WTC11 (cell line): ENCODE measurements around the gene PMP22. TPM values are rescaled to one million over a fixed set of nuclear protein-coding genes. Genes with fewer than 3 reads are reported as not detected.

Experiments
- ATAC-seq: fragments of 200-7000 bp; cut with Tn5 transposase; 2 replicates; pipeline ENCODE4 v1.10.0; 2021; ENCODE audit warnings: mild to moderate bottlenecking, moderate library complexity
- CTCF ChIA-PET: fragments of 300-600 bp; sonication (Branson Sonifier 250); formaldehyde crosslinking; loops from one replicate; lab custom pipeline; 2021; ENCODE audit warnings: antibody characterized with exemption; lab: Charles Lee
- POLR2A ChIA-PET: fragments of 350-600 bp; sonication (Branson Sonifier 250); formaldehyde crosslinking; loops from one replicate; lab custom pipeline; 2021; ENCODE audit warnings: antibody characterized with exemption; lab: Charles Lee
- DNase-seq: peaks from one replicate; pipeline ENCODE4 v3.0.0; 2021; ENCODE audit warnings: low spot score
- H3K27ac Mint-ChIP-seq: 2 replicates; pipeline ENCODE4 v1.8.0; 2021; ENCODE audit warnings: mixed read lengths
- H3K27me3 Mint-ChIP-seq: 2 replicates; pipeline ENCODE4 v1.8.0; 2021; ENCODE audit warnings: low read depth, mild to moderate bottlenecking, moderate library complexity, mixed read lengths
- H3K36me3 Mint-ChIP-seq: 2 replicates; pipeline ENCODE4 v1.8.0; 2021; ENCODE audit warnings: mixed read lengths
- H3K4me1 Mint-ChIP-seq: 2 replicates; pipeline ENCODE4 v1.8.0; 2022; ENCODE audit warnings: mixed read lengths
- H3K4me3 Mint-ChIP-seq: 2 replicates; pipeline ENCODE4 v1.8.0; 2021; ENCODE audit warnings: mild to moderate bottlenecking, moderate library complexity, mixed read lengths
- H3K9me3 Mint-ChIP-seq: 2 replicates; pipeline ENCODE4 v1.8.0; 2021; ENCODE audit warnings: mixed read lengths
- EMX1 ChIP-seq: fragments of 250-450 bp; sonication (Bioruptor Pico); IDR thresholded peaks from 2 replicates; pipeline ENCODE4 v1.8.0; 2021; ENCODE audit warnings: mild to moderate bottlenecking
- GABPB1 ChIP-seq: sonication (generic); formaldehyde crosslinking; IDR thresholded peaks from 2 replicates; pipeline ENCODE4 v1.8.1; 2023; ENCODE audit warnings: mild to moderate bottlenecking, missing genetic modification reagents
- MXD4 ChIP-seq: fragments of 250-450 bp; sonication (Bioruptor Pico); IDR thresholded peaks from 2 replicates; pipeline ENCODE4 v1.8.0; 2021; ENCODE audit warnings: mild to moderate bottlenecking, moderate library complexity, borderline replicate concordance
- NFATC4 ChIP-seq: fragments of 250-450 bp; sonication (Bioruptor Pico); IDR thresholded peaks from 2 replicates; pipeline ENCODE4 v1.9.0; 2021; ENCODE audit warnings: mild to moderate bottlenecking
- SMAD4 ChIP-seq: sonication (generic); formaldehyde crosslinking; IDR thresholded peaks from 2 replicates; pipeline ENCODE4 v1.8.0; 2022; ENCODE audit warnings: mild to moderate bottlenecking, missing genetic modification reagents
- SOX15 ChIP-seq: fragments of 250-450 bp; sonication (Bioruptor Pico); IDR thresholded peaks from 2 replicates; pipeline ENCODE4 v1.9.0; 2021; ENCODE audit warnings: mild to moderate bottlenecking
- TEAD1 ChIP-seq: sonication (generic); formaldehyde crosslinking; IDR thresholded peaks from 2 replicates; pipeline ENCODE4 v1.8.0; 2022; ENCODE audit warnings: mild to moderate bottlenecking, missing genetic modification reagents
- ZNF263 ChIP-seq: sonication (generic); formaldehyde crosslinking; IDR thresholded peaks from 2 replicates; pipeline ENCODE4 v1.8.1; 2022; ENCODE audit warnings: low read depth, mild to moderate bottlenecking, moderate library complexity, missing genetic modification reagents
- ZNF317 ChIP-seq: sonication (generic); formaldehyde crosslinking; IDR thresholded peaks from 2 replicates; pipeline ENCODE4 v1.8.1; 2023; ENCODE audit warnings: low read depth, mild to moderate bottlenecking, moderate library complexity, missing genetic modification reagents, borderline replicate concordance
- ZNF671 ChIP-seq: fragments of 250-450 bp; sonication (Bioruptor Pico); IDR thresholded peaks from 2 replicates; pipeline ENCODE4 v1.8.0; 2021; ENCODE audit warnings: mild to moderate bottlenecking
- total RNA-seq: library from RNA; stranded (reverse); gene quantifications from 3 replicates; pipeline ENCODE4 v1.2.3, GENCODE V29; 2021
- TF ChIP-seq, protein P1 (sequence below): sonication (generic); formaldehyde crosslinking; IDR thresholded peaks from 2 replicates; pipeline ENCODE4 v1.8.0; 2022; ENCODE audit warnings: mild to moderate bottlenecking, missing genetic modification reagents
- TF ChIP-seq, protein P2 (sequence below): fragments of 250-450 bp; sonication (Bioruptor Pico); IDR thresholded peaks from 2 replicates; pipeline ENCODE4 v1.8.0; 2021; ENCODE audit warnings: mild to moderate bottlenecking
- TF ChIP-seq, protein P3 (sequence below): sonication (generic); formaldehyde crosslinking; IDR thresholded peaks from 2 replicates; pipeline ENCODE4 v1.8.1; 2023; ENCODE audit warnings: mild to moderate bottlenecking, missing genetic modification reagents
- TF ChIP-seq, protein P4 (sequence below): sonication (generic); formaldehyde crosslinking; IDR thresholded peaks from 2 replicates; pipeline ENCODE4 v1.8.0; 2023; ENCODE audit warnings: missing genetic modification reagents
- TF ChIP-seq, protein P5 (sequence below): sonication (generic); formaldehyde crosslinking; IDR thresholded peaks from 2 replicates; pipeline ENCODE4 v1.8.0; 2022; ENCODE audit warnings: missing genetic modification reagents
- TF ChIP-seq, protein P6 (sequence below): fragments of 250-450 bp; sonication (Bioruptor Pico); conservative IDR thresholded peaks from 2 replicates; pipeline ENCODE4 v1.9.0; 2021; ENCODE audit warnings: mild to moderate bottlenecking
- TF ChIP-seq, protein P7 (sequence below): fragments of 250-450 bp; sonication (Bioruptor Pico); IDR thresholded peaks from 2 replicates; pipeline ENCODE4 v1.9.0; 2021; ENCODE audit warnings: moderate library complexity, mild to moderate bottlenecking, inconsistent platforms, borderline replicate concordance
- TF ChIP-seq, protein P8 (sequence below): sonication (generic); formaldehyde crosslinking; IDR thresholded peaks from 2 replicates; pipeline ENCODE4 v1.8.0; 2022; ENCODE audit warnings: mild to moderate bottlenecking, missing genetic modification reagents

Gene PMP22
- total RNA-seq, 1 experiment from 2014 or later: 3.0 TPM

DNA sequence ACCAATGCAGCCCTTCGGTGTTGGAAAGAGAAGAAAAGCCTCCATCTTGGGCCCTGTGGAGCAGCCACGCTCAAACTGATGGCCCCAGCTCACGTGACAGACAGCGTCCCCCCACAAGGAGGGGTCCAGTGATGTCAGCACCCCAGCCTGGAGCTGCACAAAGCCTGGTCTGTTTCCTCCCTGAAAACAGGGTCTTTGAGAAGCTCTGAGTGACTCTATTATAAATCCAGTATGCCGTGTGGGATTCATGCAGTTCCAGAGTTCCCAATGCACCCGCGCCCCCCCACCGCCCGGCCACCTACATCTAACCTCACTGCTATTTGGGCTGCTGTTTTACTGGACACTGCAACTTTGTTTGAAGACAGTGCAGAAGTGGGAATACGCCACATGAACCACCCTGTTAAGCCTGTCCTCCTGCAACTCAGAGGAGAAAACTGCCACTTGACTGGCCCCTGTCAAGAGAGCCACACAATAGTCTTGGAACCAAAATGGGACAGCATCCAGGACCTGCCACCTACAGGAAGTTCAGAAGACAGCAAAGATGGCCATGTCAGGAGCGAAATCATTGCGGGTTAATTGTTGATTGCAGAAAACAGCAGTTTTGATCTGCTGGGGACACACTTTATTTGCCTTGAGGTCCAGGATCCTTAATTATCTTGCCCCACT lies 33.1 kb downstream of the PMP22 start:
- POLR2A ChIA-PET: no interaction called here
- Mint-ChIP-seq H3K27me3 (no peaks in the 10 kb centered on the region), H3K27ac (no peak overlapping the region), H3K4me1 (peaks cover 5% of the 10 kb centered on the region), H3K9me3 (no peaks in the 10 kb centered on the region), H3K36me3 (no peaks in the 10 kb centered on the region), H3K4me3 (no peak overlapping the region)
- CTCF ChIA-PET: interaction anchor here (0.7 to 2.5 kb wide), 6 partner anchors 16 to 271 kb away, joined by 3 to 17 read pairs (median 7); no protein-coding TSS in a partner anchor
- TF ChIP-seq SMAD4 (no peak), MXD4 (CRISPR knock-in tag) (no peak)
- TF ChIP-seq, protein P1, sequence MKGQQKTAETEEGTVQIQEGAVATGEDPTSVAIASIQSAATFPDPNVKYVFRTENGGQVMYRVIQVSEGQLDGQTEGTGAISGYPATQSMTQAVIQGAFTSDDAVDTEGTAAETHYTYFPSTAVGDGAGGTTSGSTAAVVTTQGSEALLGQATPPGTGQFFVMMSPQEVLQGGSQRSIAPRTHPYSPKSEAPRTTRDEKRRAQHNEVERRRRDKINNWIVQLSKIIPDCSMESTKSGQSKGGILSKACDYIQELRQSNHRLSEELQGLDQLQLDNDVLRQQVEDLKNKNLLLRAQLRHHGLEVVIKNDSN (CRISPR knock-in tag): no peak
- TF ChIP-seq, protein P2, sequence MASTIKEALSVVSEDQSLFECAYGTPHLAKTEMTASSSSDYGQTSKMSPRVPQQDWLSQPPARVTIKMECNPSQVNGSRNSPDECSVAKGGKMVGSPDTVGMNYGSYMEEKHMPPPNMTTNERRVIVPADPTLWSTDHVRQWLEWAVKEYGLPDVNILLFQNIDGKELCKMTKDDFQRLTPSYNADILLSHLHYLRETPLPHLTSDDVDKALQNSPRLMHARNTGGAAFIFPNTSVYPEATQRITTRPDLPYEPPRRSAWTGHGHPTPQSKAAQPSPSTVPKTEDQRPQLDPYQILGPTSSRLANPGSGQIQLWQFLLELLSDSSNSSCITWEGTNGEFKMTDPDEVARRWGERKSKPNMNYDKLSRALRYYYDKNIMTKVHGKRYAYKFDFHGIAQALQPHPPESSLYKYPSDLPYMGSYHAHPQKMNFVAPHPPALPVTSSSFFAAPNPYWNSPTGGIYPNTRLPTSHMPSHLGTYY (CRISPR knock-in tag): no peak
- TF ChIP-seq, protein P3, sequence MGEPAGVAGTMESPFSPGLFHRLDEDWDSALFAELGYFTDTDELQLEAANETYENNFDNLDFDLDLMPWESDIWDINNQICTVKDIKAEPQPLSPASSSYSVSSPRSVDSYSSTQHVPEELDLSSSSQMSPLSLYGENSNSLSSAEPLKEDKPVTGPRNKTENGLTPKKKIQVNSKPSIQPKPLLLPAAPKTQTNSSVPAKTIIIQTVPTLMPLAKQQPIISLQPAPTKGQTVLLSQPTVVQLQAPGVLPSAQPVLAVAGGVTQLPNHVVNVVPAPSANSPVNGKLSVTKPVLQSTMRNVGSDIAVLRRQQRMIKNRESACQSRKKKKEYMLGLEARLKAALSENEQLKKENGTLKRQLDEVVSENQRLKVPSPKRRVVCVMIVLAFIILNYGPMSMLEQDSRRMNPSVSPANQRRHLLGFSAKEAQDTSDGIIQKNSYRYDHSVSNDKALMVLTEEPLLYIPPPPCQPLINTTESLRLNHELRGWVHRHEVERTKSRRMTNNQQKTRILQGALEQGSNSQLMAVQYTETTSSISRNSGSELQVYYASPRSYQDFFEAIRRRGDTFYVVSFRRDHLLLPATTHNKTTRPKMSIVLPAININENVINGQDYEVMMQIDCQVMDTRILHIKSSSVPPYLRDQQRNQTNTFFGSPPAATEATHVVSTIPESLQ (CRISPR knock-in tag): no peak
- no peak for DNase-seq
- ATAC-seq: no peak; the same call in 1 of the 2 replicates

DNA sequence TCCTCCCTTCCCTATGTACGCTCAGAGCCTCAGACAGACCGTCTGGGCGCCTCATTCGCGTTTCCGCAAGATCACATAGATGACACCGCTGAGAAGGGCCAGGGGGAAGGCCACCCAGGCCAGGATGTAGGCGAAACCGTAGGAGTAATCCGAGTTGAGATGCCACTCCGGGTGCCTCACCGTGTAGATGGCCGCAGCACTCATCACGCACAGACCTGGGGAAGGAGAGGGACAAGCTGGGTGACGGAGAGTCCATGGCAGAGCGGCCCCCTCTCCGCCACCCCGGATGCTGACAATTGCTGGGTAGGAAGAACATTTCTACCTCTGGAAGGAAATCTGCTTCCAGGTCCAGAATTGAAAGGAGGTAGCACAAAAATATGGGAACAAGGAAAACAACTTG lies 34.3 kb downstream of the PMP22 start:
- DNase-seq (no peak), ATAC-seq (no peak)
- POLR2A ChIA-PET: no interaction called here
- TF ChIP-seq TEAD1 (CRISPR knock-in tag): no peak
- TF ChIP-seq, protein P4, sequence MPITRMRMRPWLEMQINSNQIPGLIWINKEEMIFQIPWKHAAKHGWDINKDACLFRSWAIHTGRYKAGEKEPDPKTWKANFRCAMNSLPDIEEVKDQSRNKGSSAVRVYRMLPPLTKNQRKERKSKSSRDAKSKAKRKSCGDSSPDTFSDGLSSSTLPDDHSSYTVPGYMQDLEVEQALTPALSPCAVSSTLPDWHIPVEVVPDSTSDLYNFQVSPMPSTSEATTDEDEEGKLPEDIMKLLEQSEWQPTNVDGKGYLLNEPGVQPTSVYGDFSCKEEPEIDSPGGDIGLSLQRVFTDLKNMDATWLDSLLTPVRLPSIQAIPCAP (CRISPR knock-in tag): no peak
- TF ChIP-seq, protein P5, sequence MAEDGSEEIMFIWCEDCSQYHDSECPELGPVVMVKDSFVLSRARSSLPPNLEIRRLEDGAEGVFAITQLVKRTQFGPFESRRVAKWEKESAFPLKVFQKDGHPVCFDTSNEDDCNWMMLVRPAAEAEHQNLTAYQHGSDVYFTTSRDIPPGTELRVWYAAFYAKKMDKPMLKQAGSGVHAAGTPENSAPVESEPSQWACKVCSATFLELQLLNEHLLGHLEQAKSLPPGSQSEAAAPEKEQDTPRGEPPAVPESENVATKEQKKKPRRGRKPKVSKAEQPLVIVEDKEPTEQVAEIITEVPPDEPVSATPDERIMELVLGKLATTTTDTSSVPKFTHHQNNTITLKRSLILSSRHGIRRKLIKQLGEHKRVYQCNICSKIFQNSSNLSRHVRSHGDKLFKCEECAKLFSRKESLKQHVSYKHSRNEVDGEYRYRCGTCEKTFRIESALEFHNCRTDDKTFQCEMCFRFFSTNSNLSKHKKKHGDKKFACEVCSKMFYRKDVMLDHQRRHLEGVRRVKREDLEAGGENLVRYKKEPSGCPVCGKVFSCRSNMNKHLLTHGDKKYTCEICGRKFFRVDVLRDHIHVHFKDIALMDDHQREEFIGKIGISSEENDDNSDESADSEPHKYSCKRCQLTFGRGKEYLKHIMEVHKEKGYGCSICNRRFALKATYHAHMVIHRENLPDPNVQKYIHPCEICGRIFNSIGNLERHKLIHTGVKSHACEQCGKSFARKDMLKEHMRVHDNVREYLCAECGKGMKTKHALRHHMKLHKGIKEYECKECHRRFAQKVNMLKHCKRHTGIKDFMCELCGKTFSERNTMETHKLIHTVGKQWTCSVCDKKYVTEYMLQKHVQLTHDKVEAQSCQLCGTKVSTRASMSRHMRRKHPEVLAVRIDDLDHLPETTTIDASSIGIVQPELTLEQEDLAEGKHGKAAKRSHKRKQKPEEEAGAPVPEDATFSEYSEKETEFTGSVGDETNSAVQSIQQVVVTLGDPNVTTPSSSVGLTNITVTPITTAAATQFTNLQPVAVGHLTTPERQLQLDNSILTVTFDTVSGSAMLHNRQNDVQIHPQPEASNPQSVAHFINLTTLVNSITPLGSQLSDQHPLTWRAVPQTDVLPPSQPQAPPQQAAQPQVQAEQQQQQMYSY (CRISPR knock-in tag): no peak
- TF ChIP-seq, protein P3 (CRISPR knock-in tag): no peak
- TF ChIP-seq, protein P6, sequence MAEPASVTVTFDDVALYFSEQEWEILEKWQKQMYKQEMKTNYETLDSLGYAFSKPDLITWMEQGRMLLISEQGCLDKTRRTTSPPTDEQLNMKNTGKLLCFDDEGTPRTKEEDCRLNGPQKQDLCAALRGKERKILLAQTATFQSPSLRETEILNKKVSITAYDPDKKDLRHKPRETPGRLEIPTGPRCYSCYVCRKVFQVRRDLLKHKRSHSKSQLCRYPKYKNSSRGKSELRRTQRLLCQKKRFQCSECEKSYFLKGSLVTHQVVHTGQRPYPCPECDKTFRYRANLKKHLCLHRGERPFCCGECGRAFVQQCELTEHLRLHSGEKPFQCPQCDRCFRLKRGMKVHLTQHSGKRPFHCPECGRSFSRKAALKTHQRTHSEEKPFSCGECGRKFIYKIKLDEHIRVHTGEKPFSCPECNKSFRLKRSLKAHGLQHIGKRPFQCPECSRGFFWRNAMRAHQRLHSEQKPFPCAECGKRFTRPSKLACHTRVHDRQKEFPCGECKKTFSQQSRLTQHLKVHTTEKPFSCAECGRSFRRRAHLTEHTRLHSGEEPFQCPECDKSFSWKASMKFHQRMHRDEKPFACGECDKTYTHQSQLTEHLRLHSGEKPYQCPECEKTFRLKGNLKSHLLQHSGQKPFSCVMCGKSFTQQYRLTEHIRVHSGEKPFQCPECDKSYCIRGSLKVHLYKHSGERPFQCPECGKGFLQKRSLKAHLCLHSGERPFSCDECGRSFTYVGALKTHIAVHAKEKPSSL (CRISPR knock-in tag): no peak
- TF ChIP-seq SOX15 (CRISPR knock-in tag): no peak
- TF ChIP-seq, protein P7, sequence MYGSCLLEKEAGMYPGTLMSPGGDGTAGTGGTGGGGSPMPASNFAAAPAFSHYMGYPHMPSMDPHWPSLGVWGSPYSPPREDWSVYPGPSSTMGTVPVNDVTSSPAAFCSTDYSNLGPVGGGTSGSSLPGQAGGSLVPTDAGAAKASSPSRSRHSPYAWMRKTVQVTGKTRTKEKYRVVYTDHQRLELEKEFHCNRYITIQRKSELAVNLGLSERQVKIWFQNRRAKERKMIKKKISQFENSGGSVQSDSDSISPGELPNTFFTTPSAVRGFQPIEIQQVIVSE (CRISPR knock-in tag): no peak
- no peak for TF ChIP-seq MXD4 (CRISPR knock-in tag)
- TF ChIP-seq GABPB1 (CRISPR knock-in tag): no peak
- no peak for TF ChIP-seq ZNF263
- TF ChIP-seq, protein P8, sequence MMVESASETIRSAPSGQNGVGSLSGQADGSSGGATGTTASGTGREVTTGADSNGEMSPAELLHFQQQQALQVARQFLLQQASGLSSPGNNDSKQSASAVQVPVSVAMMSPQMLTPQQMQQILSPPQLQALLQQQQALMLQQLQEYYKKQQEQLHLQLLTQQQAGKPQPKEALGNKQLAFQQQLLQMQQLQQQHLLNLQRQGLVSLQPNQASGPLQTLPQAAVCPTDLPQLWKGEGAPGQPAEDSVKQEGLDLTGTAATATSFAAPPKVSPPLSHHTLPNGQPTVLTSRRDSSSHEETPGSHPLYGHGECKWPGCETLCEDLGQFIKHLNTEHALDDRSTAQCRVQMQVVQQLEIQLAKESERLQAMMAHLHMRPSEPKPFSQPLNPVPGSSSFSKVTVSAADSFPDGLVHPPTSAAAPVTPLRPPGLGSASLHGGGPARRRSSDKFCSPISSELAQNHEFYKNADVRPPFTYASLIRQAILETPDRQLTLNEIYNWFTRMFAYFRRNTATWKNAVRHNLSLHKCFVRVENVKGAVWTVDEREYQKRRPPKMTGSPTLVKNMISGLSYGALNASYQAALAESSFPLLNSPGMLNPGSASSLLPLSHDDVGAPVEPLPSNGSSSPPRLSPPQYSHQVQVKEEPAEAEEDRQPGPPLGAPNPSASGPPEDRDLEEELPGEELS (CRISPR knock-in tag): no peak
- no peak for TF ChIP-seq ZNF317 (CRISPR knock-in tag)
- no peak for TF ChIP-seq EMX1 (CRISPR knock-in tag)
- no peak for TF ChIP-seq ZNF671 (CRISPR knock-in tag)
- no peak for TF ChIP-seq NFATC4 (CRISPR knock-in tag)
- Mint-ChIP-seq H3K9me3 (no peaks in the 10 kb centered on the region), H3K4me1 (peaks cover under 1% of the 10 kb centered on the region), H3K4me3 (no peak overlapping the region), H3K27ac (no peak overlapping the region), H3K27me3 (no peaks in the 10 kb centered on the region), H3K36me3 (no peaks in the 10 kb centered on the region)
- CTCF ChIA-PET: interaction anchor here (2.2 kb wide), 1 partner anchor 272 kb away, joined by 11 read pairs; no protein-coding TSS in a partner anchor
